Measurements from ENCODE around the gene CD99L2.

DNA sequence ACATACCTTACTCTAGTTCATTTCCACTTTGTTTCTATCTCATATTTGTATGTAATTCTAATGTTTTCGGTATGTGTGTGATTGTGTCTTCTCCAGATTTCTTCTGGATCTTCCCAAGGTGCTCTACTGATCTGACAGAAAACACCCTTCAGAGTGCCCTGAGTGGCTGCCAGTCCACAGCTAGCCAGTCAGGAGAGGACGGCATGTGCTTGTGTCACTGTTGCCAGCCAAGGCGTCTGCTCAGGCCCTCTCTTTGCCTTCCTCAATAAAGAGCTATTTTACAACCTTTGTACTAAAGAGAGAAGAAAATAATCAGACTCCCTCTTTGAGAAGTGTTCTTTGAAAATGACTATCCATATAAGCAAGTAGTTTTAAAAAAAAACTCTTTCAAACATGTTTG is 29.0 kb downstream of the CD99L2 start:
- TF ChIP-seq, protein P1, sequence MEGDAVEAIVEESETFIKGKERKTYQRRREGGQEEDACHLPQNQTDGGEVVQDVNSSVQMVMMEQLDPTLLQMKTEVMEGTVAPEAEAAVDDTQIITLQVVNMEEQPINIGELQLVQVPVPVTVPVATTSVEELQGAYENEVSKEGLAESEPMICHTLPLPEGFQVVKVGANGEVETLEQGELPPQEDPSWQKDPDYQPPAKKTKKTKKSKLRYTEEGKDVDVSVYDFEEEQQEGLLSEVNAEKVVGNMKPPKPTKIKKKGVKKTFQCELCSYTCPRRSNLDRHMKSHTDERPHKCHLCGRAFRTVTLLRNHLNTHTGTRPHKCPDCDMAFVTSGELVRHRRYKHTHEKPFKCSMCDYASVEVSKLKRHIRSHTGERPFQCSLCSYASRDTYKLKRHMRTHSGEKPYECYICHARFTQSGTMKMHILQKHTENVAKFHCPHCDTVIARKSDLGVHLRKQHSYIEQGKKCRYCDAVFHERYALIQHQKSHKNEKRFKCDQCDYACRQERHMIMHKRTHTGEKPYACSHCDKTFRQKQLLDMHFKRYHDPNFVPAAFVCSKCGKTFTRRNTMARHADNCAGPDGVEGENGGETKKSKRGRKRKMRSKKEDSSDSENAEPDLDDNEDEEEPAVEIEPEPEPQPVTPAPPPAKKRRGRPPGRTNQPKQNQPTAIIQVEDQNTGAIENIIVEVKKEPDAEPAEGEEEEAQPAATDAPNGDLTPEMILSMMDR (conservative IDR thresholded peaks at IDR 0.05 in 1 of 2, IDR thresholded peaks at IDR 0.05 in 1 of 2; ENCODE audit: low read depth in 1 of 2, low read length in 2 of 2) = no peak
- no peak for TF ChIP-seq EZH2 (IDR thresholded peaks at IDR 0.05; ENCODE audit: low read length, missing control alignments)
